HL-60 (cell line): ENCODE data around the gene SELENOW.

Experiments
- CTCF ChIP-seq: IDR thresholded peaks from one replicate; pipeline ENCODE4 v1.5.1; 2011; ENCODE audit warnings: low read length, control low read depth, inconsistent platforms; ENCODE audit not compliant: insufficient read depth
- GABPA ChIP-seq: IDR thresholded peaks from 2 replicates; pipeline ENCODE4 v1.6.1; 2012; ENCODE audit warnings: low read depth
- REST ChIP-seq: IDR thresholded peaks from 2 replicates; pipeline ENCODE4 v1.6.1; 2012; ENCODE audit warnings: low read depth; ENCODE audit not compliant: insufficient replicate concordance

- TF ChIP-seq CTCF, result no peak
- no peak for TF ChIP-seq GABPA
- no peak for TF ChIP-seq REST
Observed at GRCh38 chr19:47750752-47751151, 27.8 kb upstream of the SELENOW start.
